H1 (cell line): Measurements from ENCODE around the gene WDFY1. TPM values are rescaled to one million over a fixed set of nuclear protein-coding genes. Genes with fewer than 3 reads are reported as not detected.

ENCODE experiments used
- E2F6 ChIP-seq: IDR thresholded peaks from 2 replicates; pipeline ENCODE4 v1.6.1; 2012; ENCODE audit warnings: inconsistent platforms
- POLR2A ChIP-seq, 2 experiments: IDR thresholded peaks; 1 replicate in 1 of 2; 2 replicates in 1 of 2; pipeline ENCODE4 v1.6.1; 2011; ENCODE audit warnings: low read depth in 2 of 2, low read length in 2 of 2, mild to moderate bottlenecking in 2 of 2; ENCODE audit errors: control extremely low read depth in 1 of 2
- SAP30 ChIP-seq: fragments of 300-600 bp; sonication (generic); IDR thresholded peaks from 2 replicates; pipeline ENCODE4 v1.7.1; 2012; ENCODE audit warnings: low read length, moderate library complexity, mild to moderate bottlenecking, inconsistent platforms; ENCODE audit not compliant: insufficient read depth, insufficient replicate concordance
- SIN3A ChIP-seq, 2 experiments: IDR thresholded peaks in 1 of 2; conservative IDR thresholded peaks in 1 of 2; 2 replicates each; pipeline ENCODE4 v1.6.1; 2011 to 2012; ENCODE audit warnings: low read length in 2 of 2, improper control_type of control experiment in 1 of 2, low read depth in 1 of 2, mild to moderate bottlenecking in 1 of 2
- polyA plus RNA-seq, 7 experiments: library from polyadenylated mRNA; depleted of rRNA in 3 of 7; stranded (reverse) in 5 of 7; unstranded in 2 of 7; fragments of >200 nt in 5 of 7; fragments of 200-250 nt in 2 of 7; gene quantifications; 1 replicate in 5 of 7; 2 replicates in 1 of 7; 4 replicates in 1 of 7; pipeline versions ENCODE4 v1.2.1 to v1.2.3, GENCODE V29; 2011 to 2013; ENCODE audit warnings: missing spikeins in 2 of 7, mixed read lengths in 2 of 7
- total RNA-seq: library from RNA; stranded (reverse); fragmentation: NEBNext Ultra II Directional; extraction: Animal tissue kit (Norgen Biotek cat#: 25700); gene quantifications from 2 replicates; pipeline ENCODE4 v1.2.1, GENCODE V29; 2021

Gene WDFY1
- total and polyA plus RNA-seq, 2 of the 8 experiments (the other 6 are each of a cell fraction or from before 2014, with no cell fraction given), result 68.4 to 94.7 TPM

GRCh38 chr2:223980397-223980735 lies 35.2 kb upstream of the WDFY1 start (continued):
- TF ChIP-seq SIN3A (conservative IDR thresholded peaks at IDR 0.05 in 1 of 2, IDR thresholded peaks at IDR 0.05 in 1 of 2; ENCODE audit: low read depth in 1 of 2, low read length in 2 of 2), result no peak
- TF ChIP-seq SAP30, result no peak
- no peak for TF ChIP-seq POLR2A (IDR thresholded peaks at IDR 0.05; ENCODE audit: control extremely low read depth in 1 of 2, low read depth in 2 of 2, low read length in 2 of 2)
- no peak for TF ChIP-seq E2F6
